Measurements from ENCODE around the gene TYMS.

Gene TYMS

GRCh38 chr18:713135-713490 is 55.7 kb downstream of the TYMS start:
- DNase-seq: no peak

- peak; percentile 67 for DNase-seq
These were observed 58.2 kb downstream of the TYMS start for GRCh38 chr18:715626-716025.

- DNase-seq: no peak
These were observed 59.5 kb downstream of the TYMS start for GRCh38 chr18:717003-717402.

Data from activated CD4-positive, alpha-beta T cell treated with anti-CD3 and anti-CD28 coated beads, Interleukin-2, amount 50 U/mL, for 16 hours (primary cell).